IMR-90 (cell line): ENCODE data around the gene LDLRAD4. TPM values are rescaled to one million over a fixed set of nuclear protein-coding genes. Genes with fewer than 3 reads are reported as not detected.

Experiments
- ATAC-seq: fragments of 200-7000 bp; cut with Tn5 transposase; 2 replicates; pipeline ENCODE4 v1.9.1; 2020; ENCODE audit warnings: low read depth, mild to moderate bottlenecking, moderate library complexity
- BruUV-seq: library from RNA; stranded (reverse); fragments of 400-500 nt; replicated peaks from 2 replicates; lab custom pipeline; 2021; lab: Mats Ljungman, UMichigan
- CTCF ChIA-PET: fragments of 300-600 bp; formaldehyde crosslinking; extraction: SDS; loops from one replicate; lab custom pipeline; 2021; ENCODE audit warnings: antibody characterized with exemption; lab: Yijun Ruan, JAX
- POLR2A ChIA-PET: fragments of 300-600 bp; sonication (Branson Sonifier 250); formaldehyde crosslinking; loops from one replicate; lab custom pipeline; 2022; ENCODE audit warnings: antibody characterized with exemption; ENCODE audit not compliant: unreplicated experiment; lab: Charles Lee
- DNase-seq: peaks from one replicate; pipeline ENCODE4 v3.0.0; 2013
- H2AFZ ChIP-seq: replicated peaks from 2 replicates; pipeline ENCODE3; 2013; ENCODE audit warnings: low read length, mild to moderate bottlenecking; ENCODE audit not compliant: poor library complexity
- H2AK5ac ChIP-seq: 2 replicates; pipeline ENCODE4 v1.6.1; 2013; ENCODE audit warnings: low read depth, low read length, inconsistent platforms
- H2AK9ac ChIP-seq: replicated peaks from 2 replicates; pipeline ENCODE3; 2013; ENCODE audit warnings: mild to moderate bottlenecking, low read depth, low read length, moderate library complexity; ENCODE audit not compliant: poor library complexity
- H2BK120ac ChIP-seq: 2 replicates; pipeline ENCODE4 v1.6.1; 2013; ENCODE audit warnings: low read depth, low read length, inconsistent platforms
- H2BK15ac ChIP-seq: 3 replicates; pipeline ENCODE4 v1.6.1; 2013; ENCODE audit warnings: low read depth, low read length, inconsistent platforms
- H2BK20ac ChIP-seq: 2 replicates; pipeline ENCODE4 v1.6.1; 2013; ENCODE audit warnings: low read depth, mild to moderate bottlenecking, inconsistent platforms, low read length, moderate library complexity
- H2BK5ac ChIP-seq: 2 replicates; pipeline ENCODE4 v1.6.1; 2013; ENCODE audit warnings: mild to moderate bottlenecking, low read depth, low read length, inconsistent platforms; ENCODE audit not compliant: poor library complexity, severe bottlenecking
- H3K14ac ChIP-seq: replicated peaks from 2 replicates; pipeline ENCODE4 v1.6.1; 2013; ENCODE audit warnings: low read depth, low read length, inconsistent platforms
- H3K18ac ChIP-seq: 2 replicates; pipeline ENCODE4 v1.6.1; 2013; ENCODE audit warnings: low read depth, low read length, control low read depth
- H3K23ac ChIP-seq: 2 replicates; pipeline ENCODE4 v1.6.1; 2013; ENCODE audit warnings: low read depth, low read length, inconsistent platforms
- H3K27ac ChIP-seq: 2 replicates; pipeline ENCODE4 v1.5.1; 2013; ENCODE audit warnings: mild to moderate bottlenecking, control low read depth, low read length; ENCODE audit not compliant: insufficient read depth
- H3K27me3 ChIP-seq: 2 replicates; pipeline ENCODE4 v1.6.1; 2013; ENCODE audit warnings: low read length; ENCODE audit not compliant: control insufficient read depth, insufficient read depth
- H3K36me3 ChIP-seq: 2 replicates; pipeline ENCODE4 v1.6.1; 2013; ENCODE audit warnings: low read length, mixed read lengths; ENCODE audit not compliant: control insufficient read depth, insufficient read depth
- H3K4ac ChIP-seq: 2 replicates; pipeline ENCODE4 v1.6.1; 2013; ENCODE audit warnings: low read depth, low read length, inconsistent platforms
- H3K4me1 ChIP-seq: 2 replicates; pipeline ENCODE4 v1.6.1; 2013; ENCODE audit warnings: low read length, mixed read lengths; ENCODE audit not compliant: control insufficient read depth, insufficient read depth
- H3K4me2 ChIP-seq: 2 replicates; pipeline ENCODE4 v1.6.1; 2013; ENCODE audit warnings: low read depth, mild to moderate bottlenecking, control low read depth, low read length, moderate library complexity
- H3K4me3 ChIP-seq: 2 replicates; pipeline ENCODE4 v1.5.1; 2013; ENCODE audit warnings: low read depth, mild to moderate bottlenecking, control low read depth, low read length, moderate library complexity; ENCODE audit not compliant: insufficient read depth
- H3K56ac ChIP-seq: 2 replicates; pipeline ENCODE4 v1.6.1; 2013; ENCODE audit warnings: low read length, inconsistent platforms; ENCODE audit not compliant: insufficient read depth; ENCODE audit errors: extremely low read depth
- H3K79me1 ChIP-seq, 2 experiments: 2 replicates each; pipeline ENCODE4 v1.6.1; 2013; ENCODE audit warnings: low read length in 2 of 2, inconsistent platforms in 1 of 2, low read depth in 1 of 2
- H3K9ac ChIP-seq: 2 replicates; pipeline ENCODE4 v1.6.1; 2013; ENCODE audit warnings: low read depth, low read length, control low read depth
- H3K9me1 ChIP-seq: 2 replicates; pipeline ENCODE4 v1.6.1; 2013; ENCODE audit warnings: low read length, inconsistent platforms; ENCODE audit not compliant: insufficient read depth
- H3K9me3 ChIP-seq: 2 replicates; pipeline ENCODE4 v1.6.1; 2013; ENCODE audit warnings: low read length; ENCODE audit not compliant: control insufficient read depth, insufficient read depth
- H4K20me1 ChIP-seq: 2 replicates; pipeline ENCODE4 v1.6.1; 2013; ENCODE audit warnings: low read length, inconsistent platforms; ENCODE audit not compliant: insufficient read depth
- H4K5ac ChIP-seq: 2 replicates; pipeline ENCODE4 v1.6.1; 2013; ENCODE audit warnings: mild to moderate bottlenecking, low read depth, low read length, control low read depth
- H4K8ac ChIP-seq, 2 experiments: 2 replicates each; pipeline ENCODE4 v1.6.1; 2013; ENCODE audit warnings: low read depth in 2 of 2, low read length in 2 of 2, control low read depth in 1 of 2, inconsistent platforms in 1 of 2
- H4K91ac ChIP-seq: 2 replicates; pipeline ENCODE4 v1.6.1; 2013; ENCODE audit warnings: low read depth, low read length, inconsistent platforms; ENCODE audit not compliant: insufficient read depth
- BHLHE40 ChIP-seq: fragments of 150-350 bp; IDR thresholded peaks from 2 replicates; pipeline ENCODE4 v1.6.1; 2016; ENCODE audit warnings: mild to moderate bottlenecking, low read depth, low read length
- MAFK ChIP-seq: IDR thresholded peaks from 2 replicates; pipeline ENCODE4 v1.6.1; 2012; ENCODE audit warnings: low read depth, low read length, improper control_type of control experiment
- NFE2L2 ChIP-seq: fragments of 150-350 bp; IDR thresholded peaks from 2 replicates; pipeline ENCODE4 v1.6.1; 2016; ENCODE audit warnings: low read depth, mild to moderate bottlenecking, low read length
- RFX5 ChIP-seq: IDR thresholded peaks from 2 replicates; pipeline ENCODE4 v1.8.0; 2012; ENCODE audit warnings: low read depth, mild to moderate bottlenecking, low read length, moderate library complexity
- WGBS, 2 experiments: methylation state at CpG; one replicate each; pipeline versions ENCODE4 v1.1.5 to v1.1.7; 2013; ENCODE audit warnings: missing lambda C conversion rate in 2 of 2; ENCODE audit not compliant: insufficient read length in 1 of 2; ENCODE audit errors: extremely low coverage in 2 of 2; 5-methylcytosine and 5-hydroxymethylcytosine counted together
- dilution Hi-C: fragments of 300-500 bp; cut with HindIII; formaldehyde crosslinking; loops from one replicate; pipeline ENCODE4 v1.14.3; 2018; ENCODE audit warnings: low sequenced_read_pairs; ENCODE audit not compliant: unreplicated experiment
- in situ Hi-C: fragments of 300-500 bp; cut with MboI; formaldehyde crosslinking; loops from 3 replicates; pipeline ENCODE4 v1.14.3; 2019; ENCODE audit warnings: low sequenced_read_pairs, inconsistent platforms, mixed read lengths
- intact Hi-C: fragments of 100-400 bp; cut with micrococcal nuclease; formaldehyde crosslinking; loops from 2 replicates; pipeline ENCODE4 v1.10.0; 2022
- polyA plus RNA-seq, 3 experiments: library from polyadenylated mRNA; depleted of rRNA; stranded (reverse); fragments of >200 nt; gene quantifications; 2 replicates each; pipeline ENCODE4 v1.2.3, GENCODE V29; 2012; ENCODE audit warnings: low replicate concordance in 1 of 3
- total RNA-seq: library from RNA; depleted of rRNA; stranded (reverse); fragments of >200 nt; gene quantifications from 2 replicates; pipeline ENCODE4 v1.2.3, GENCODE V29; 2012

LDLRAD4 gene
- total and polyA plus RNA-seq, 2 of the 4 experiments (the other 2 are of a cell fraction), result not detected

- Histone ChIP-seq H2BK20ac (no peak overlapping the region), H3K9me1 (no peaks in the 10 kb centered on the region), H3K14ac (no peak overlapping the region), H2AK9ac (no peak overlapping the region), H2AFZ (peak overlapping the region; percentile 51), H3K23ac (no peak overlapping the region), H4K8ac (no peak overlapping the region), H3K9ac (no peak overlapping the region), H3K79me1 (no peaks in the 10 kb centered on the region), H3K9me3 (no peaks in the 10 kb centered on the region; the same call in 1 of the 2 replicates), H3K27me3 (no peaks in the 10 kb centered on the region), H3K4me3 (no peak overlapping the region), H2BK120ac (no peak overlapping the region), H2BK5ac (no peak overlapping the region), H3K27ac (no peak overlapping the region), H4K20me1 (no peaks in the 10 kb centered on the region), H3K56ac (no peak overlapping the region), H2BK15ac (no peak overlapping the region), H3K18ac (no peak overlapping the region), H3K4me1 (no peaks in the 10 kb centered on the region), H4K5ac (no peak overlapping the region), H3K4me2 (no peak overlapping the region), H3K36me3 (no peaks in the 10 kb centered on the region), H2AK5ac (no peak overlapping the region), H3K4ac (no peak overlapping the region), H4K91ac (no peak overlapping the region)
- CTCF ChIA-PET, result no interaction called here
- WGBS, 2 experiments, result 78% methylated on average over 3 of the region's 17 CpGs; no CpG with 5 or more reads in 1 of the 2 experiments
- POLR2A ChIA-PET, result no interaction called here
- no TSS peak for BruUV-seq
- DNase-seq, result no peak
- TF ChIP-seq BHLHE40, result no peak
- TF ChIP-seq RFX5, result no peak
- TF ChIP-seq NFE2L2, result no peak
- no peak for TF ChIP-seq MAFK
- in situ Hi-C loops, result no loop called here
- intact Hi-C loops, result no loop called here
- dilution Hi-C loops, result no loop called here
- ATAC-seq, result no peak
These were observed 102.4 kb downstream of the LDLRAD4 start for GRCh38 chr18:13320891-13321425.
